Stimulated activated CD8-positive, alpha-beta memory T cell treated with anti-CD3 and anti-CD28 coated beads, Interleukin-15, amount 100 ng/mL, for 1 hour (primary cell): ENCODE measurements around the gene NXPH4.
A peak's percentile ranks its signal among the peaks of the same experiment; 100 is the strongest.

Experiments
- DNase-seq: peaks from one replicate; pipeline ENCODE4 v3.0.0-alpha.2; 2020; ENCODE audit warnings: low read depth

Gene NXPH4

DNA sequence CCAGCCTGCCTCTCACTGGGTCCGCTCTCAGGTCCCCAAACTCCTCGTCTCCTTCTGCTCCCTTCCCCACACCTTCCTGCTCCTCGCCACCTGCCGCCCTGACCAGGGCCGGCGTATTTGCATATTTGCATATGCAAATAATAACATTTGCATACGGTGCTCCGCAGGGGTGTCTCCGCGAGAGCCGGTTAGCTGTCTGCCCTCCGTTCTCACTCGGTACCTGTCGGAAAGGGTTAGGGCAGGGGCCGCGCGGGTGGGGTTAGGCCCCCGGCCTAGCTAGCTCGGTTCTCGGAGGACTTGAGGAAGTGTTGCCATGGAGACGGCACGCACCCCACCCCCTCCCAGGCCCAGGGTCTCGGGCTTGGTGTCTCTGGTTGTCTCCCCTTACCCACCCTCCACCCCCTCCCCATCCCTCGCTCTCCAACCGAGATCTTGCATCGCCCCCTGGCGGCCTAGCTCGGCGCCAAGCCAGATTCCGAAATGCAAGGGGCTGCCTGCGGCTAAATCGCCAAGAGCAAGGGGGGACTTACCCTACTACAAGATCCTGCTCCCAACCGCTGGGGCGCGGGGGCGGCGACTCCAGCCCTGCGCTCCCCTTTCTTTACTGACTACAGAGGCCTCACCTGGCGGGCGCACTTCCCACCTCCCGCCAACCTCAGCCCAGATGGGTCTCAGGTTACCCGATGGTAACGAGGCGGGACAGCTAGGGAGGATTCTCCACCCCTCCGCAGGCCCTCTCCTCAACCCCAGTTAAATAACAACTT lies 26.3 kb downstream of the NXPH4 start:
- DNase-seq: peak; percentile 40

GRCh38 chr12:57243521-57244311 lies 27.1 kb downstream of the NXPH4 start:
- peak; percentile 76 for DNase-seq

- DNase-seq: no peak
These were observed 27.7 kb downstream of the NXPH4 start for GRCh38 chr12:57244312-57244696.

DNA sequence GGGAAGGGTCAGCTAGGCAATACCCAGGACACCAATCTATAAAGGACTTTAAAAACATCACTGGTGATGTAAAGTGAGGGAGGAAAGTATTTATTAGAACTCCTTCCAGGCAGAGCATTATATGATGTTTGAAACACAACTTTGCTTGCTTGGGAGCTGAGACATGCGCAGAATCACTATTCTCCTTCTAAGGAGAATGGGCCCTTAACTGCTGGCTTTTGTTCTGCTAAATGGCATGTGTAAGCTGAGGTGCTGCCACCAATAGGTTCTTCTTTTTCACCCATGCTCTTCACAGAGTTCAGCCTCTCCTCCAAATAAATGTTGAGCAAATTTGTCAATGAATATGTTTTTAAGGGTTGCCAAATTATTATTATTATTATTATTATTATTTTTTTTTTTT lies 30.4 kb downstream of the NXPH4 start:
- no peak for DNase-seq

- no peak for DNase-seq
These were observed 32.5 kb downstream of the NXPH4 start for GRCh38 chr12:57248934-57249742.

DNA sequence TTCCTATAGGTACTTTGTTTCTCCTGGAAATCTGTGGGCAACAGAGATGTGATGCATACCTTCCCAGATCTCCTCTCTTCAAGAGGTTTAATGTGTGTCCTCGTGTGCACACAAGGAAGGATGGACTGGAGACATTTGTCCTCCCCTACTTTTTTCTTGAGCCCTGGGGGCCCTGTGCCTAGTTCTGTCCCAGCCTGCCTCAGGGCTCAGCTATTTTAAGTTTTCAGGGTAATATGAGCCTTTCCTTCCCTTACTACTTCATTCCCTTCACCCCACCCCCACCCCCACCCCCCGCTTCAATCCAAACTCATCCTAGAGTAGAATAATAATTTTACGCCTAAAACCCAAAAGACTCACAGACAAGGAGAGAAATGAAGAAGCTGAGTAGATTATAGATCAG lies 33.9 kb downstream of the NXPH4 start:
- DNase-seq: no peak

GRCh38 chr12:57250956-57251355 lies 34.4 kb downstream of the NXPH4 start, which contains the start of gene STAC3:
Gene STAC3 (minus strand): TSS chr12:57251187. CDS start chr12:57249636, 1,551 bp downstream.
- DNase-seq: no peak

GRCh38 chr12:57254506-57255280 lies 38.1 kb downstream of the NXPH4 start:
- no peak for DNase-seq

GRCh38 chr12:57255916-57256315 lies 39.3 kb downstream of the NXPH4 start:
- DNase-seq: no peak

DNA sequence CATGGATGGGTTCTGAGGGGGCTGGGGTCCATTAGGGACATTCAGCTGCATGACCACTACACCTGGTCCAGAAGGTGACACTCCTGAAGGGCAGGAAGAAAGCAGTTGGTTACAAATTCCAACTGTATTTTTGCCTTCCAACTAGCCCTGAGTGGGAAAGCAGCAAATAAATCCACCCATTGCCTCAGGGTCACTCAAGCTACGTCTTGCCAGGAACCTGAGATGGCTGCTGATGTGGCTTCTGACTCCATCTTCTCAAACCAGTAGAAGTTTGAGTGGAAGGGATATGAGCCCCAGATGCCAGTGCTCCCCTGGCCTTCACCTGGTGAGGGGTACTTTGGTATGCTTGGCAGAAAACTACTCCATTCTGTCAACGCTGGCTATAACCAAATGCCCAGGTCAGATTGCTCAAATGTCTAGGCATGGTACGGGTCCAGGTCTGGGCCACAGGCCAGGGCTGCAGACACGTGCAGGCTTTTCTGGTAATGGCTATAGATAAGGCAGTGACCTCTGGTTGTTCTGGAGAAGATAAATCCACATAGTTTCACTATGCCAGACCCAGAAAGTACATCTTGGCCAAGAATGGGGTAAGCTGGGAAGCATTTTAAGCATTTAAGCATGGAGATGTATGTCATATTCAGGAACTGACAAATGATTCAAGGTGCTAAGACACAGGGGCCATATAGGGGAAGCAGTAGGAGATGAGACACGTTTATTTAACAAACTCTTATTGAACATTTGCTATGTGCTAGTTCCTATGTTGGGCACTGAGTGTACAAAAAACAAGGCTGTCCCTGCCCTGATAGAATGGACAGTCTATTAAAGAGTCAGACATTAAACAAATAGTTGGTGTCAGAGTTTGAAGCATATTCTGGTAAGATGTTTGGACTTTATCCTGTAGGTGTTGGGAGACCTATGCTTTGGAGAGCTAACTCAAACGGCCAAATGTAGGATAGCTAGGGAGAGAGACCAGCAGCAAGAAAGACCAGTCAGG lies 42.7 kb downstream of the NXPH4 start:
- no peak for DNase-seq

GRCh38 chr12:57260366-57260765 lies 43.8 kb downstream of the NXPH4 start:
- DNase-seq: no peak

- DNase-seq: no peak
These were observed 44.9 kb downstream of the NXPH4 start for GRCh38 chr12:57261428-57261865.

- DNase-seq: no peak
These were observed 45.7 kb downstream of the NXPH4 start for GRCh38 chr12:57262126-57262822.

- no peak for DNase-seq
These were observed 46.5 kb downstream of the NXPH4 start for GRCh38 chr12:57263096-57263495.

- no peak for DNase-seq
These were observed 50.1 kb downstream of the NXPH4 start for GRCh38 chr12:57266681-57267080.

GRCh38 chr12:57268264-57268663 lies 51.7 kb downstream of the NXPH4 start:
- no peak for DNase-seq

DNA sequence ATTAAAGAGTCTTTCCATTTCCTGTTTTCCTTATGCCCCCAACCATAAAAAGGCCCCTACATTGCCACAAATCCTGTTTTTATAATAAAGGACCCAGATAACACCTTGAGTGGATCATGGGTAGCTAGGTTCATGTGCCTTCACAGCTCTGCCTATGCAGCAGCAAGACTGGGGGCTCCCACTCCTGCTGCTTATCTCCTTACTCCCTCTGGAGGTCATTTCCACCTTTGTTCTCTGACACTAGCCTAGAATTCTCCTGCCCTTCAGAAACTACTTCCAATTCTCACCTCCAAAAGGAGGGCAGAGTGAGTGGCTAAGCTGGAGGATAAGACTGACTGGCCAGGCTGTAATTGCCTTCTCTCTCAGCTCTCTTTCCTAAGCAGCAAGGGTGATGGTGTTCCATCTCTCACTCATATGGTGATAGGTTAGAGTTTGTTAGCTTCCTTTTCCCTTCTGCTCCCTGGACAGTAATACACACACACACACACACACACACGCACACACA lies 54.4 kb downstream of the NXPH4 start:
- no peak for DNase-seq

DNA sequence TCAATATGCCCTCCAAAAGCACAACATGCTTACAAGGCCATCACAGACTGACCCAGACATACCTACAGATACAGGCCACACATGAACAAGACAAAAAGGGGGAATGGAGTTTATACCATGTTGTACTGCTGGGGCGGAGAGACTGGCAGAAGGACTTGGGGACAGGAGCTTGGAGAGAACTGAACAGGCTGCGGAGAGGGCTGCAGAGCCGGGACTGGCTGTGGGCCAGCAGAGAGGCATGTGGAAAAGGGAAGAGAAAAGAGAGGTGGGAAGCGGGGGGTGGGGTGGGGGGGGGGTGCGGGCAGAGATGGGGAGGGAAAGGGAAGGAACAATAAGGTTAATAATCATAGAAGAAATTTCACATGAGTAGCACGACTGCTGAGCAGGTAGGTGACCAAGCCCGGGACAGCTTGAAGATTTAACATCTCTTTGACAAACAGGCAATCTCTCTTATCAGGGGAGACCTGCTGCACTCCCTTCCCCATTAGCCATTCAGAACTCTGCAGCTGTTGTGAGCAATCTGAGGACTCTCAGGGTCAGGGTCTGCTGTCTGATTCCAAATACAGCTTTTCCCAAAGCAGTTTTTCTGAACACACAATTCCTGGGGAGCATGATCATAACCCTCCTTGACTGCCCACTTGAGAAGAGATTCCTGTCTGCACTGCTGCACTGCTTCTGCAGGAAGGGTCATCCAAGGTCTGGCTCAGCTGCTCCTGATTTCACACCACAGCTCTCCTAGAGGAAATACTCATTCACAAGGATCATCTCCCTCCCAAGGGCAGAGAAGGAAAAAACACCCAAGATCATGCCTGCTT lies 56.0 kb downstream of the NXPH4 start:
- DNase-seq: no peak

GRCh38 chr12:57273516-57273915 lies 56.9 kb downstream of the NXPH4 start:
- no peak for DNase-seq
